B cell (primary cell): ENCODE data around the gene KIF3A. TPM values are rescaled to one million over a fixed set of nuclear protein-coding genes. Genes with fewer than 3 reads are reported as not detected.

Experiments
- ATAC-seq: fragments of 200-7000 bp; cut with Tn5 transposase; one replicate; pipeline ENCODE4 v1.10.0; 2021; ENCODE audit warnings: low read depth, mild to moderate bottlenecking, moderate number of reproducible peaks, moderate library complexity
- CTCF ChIA-PET: fragments of 350-600 bp; sonication (Branson Sonifier 250); formaldehyde crosslinking; loops from one replicate; lab custom pipeline; 2021; ENCODE audit warnings: antibody characterized with exemption, inconsistent platforms; lab: Charles Lee
- POLR2A ChIA-PET: fragments of 350-600 bp; sonication (Branson Sonifier 250); formaldehyde crosslinking; loops from one replicate; lab custom pipeline; 2021; ENCODE audit warnings: antibody characterized with exemption; lab: Charles Lee
- DNase-seq: peaks from one replicate; pipeline ENCODE4 v3.0.0; 2013
- H2AFZ ChIP-seq: 2 replicates; pipeline ENCODE4 v1.6.1; 2012; ENCODE audit warnings: mild to moderate bottlenecking, low read depth, low read length; ENCODE audit not compliant: insufficient read depth, poor library complexity, severe bottlenecking
- H3K27ac ChIP-seq, 2 donors: 1 replicate in 1 of 2; 2 replicates in 1 of 2; pipeline ENCODE4 v1.5.1; 2012 to 2013; ENCODE audit warnings: low read length in 2 of 2, mild to moderate bottlenecking in 2 of 2, moderate library complexity in 1 of 2
- H3K27me3 ChIP-seq, 4 experiments: fragments of 200-600 bp in 1 of 4; sonication (generic) in 1 of 4; replicated peaks in 1 of 4; 1 replicate in 2 of 4; 2 replicates in 2 of 4; pipeline versions ENCODE4 v1.6.1 to v1.7.0; 2013 to 2016; ENCODE audit warnings: low read length in 3 of 4, mild to moderate bottlenecking in 2 of 4, mixed read lengths in 1 of 4, moderate library complexity in 1 of 4; ENCODE audit not compliant: insufficient read depth in 4 of 4, control insufficient read depth in 3 of 4; ENCODE audit errors: control extremely low read depth in 1 of 4
- H3K36me3 ChIP-seq, 2 experiments: replicated peaks in 1 of 2; 1 replicate in 1 of 2; 2 replicates in 1 of 2; pipeline versions ENCODE4 v1.6.1 to v1.7.1; 2013; ENCODE audit warnings: low read length in 1 of 2; ENCODE audit not compliant: insufficient read depth in 2 of 2, control insufficient read depth in 1 of 2; ENCODE audit errors: control extremely low read depth in 1 of 2, extremely low read depth in 1 of 2
- H3K4me1 ChIP-seq, 2 donors: fragments of 200-600 bp in 1 of 2; sonication (generic) in 1 of 2; 1 replicate in 1 of 2; 2 replicates in 1 of 2; pipeline versions ENCODE4 v1.5.1 to v1.6.1; 2013 to 2017; ENCODE audit warnings: low read length in 2 of 2; ENCODE audit not compliant: control insufficient read depth in 2 of 2, insufficient read depth in 2 of 2
- H3K4me2 ChIP-seq: replicated peaks from 2 replicates; pipeline ENCODE3; 2012; ENCODE audit warnings: mild to moderate bottlenecking, low read depth, low read length; ENCODE audit not compliant: poor library complexity, severe bottlenecking
- H3K4me3 ChIP-seq, 5 experiments: fragments of 200-600 bp in 1 of 5; sonication (generic) in 1 of 5; 1 replicate in 3 of 5; 2 replicates in 2 of 5; pipeline versions ENCODE4 v1.5.1 to v1.7.0; 2011 to 2016; ENCODE audit warnings: low read length in 4 of 5, mild to moderate bottlenecking in 4 of 5, low read depth in 2 of 5, control low read depth in 1 of 5, moderate library complexity in 1 of 5; ENCODE audit not compliant: insufficient read depth in 1 of 5; ENCODE audit errors: control extremely low read depth in 1 of 5, extremely low read depth in 1 of 5
- H3K79me2 ChIP-seq: fragments of 200-600 bp; sonication (generic); one replicate; pipeline ENCODE4 v1.6.0; 2016; ENCODE audit warnings: low read length; ENCODE audit not compliant: control insufficient read depth, insufficient read depth
- H3K9ac ChIP-seq: fragments of 200-600 bp; sonication (generic); 2 replicates; pipeline ENCODE4 v1.6.1; 2017; ENCODE audit warnings: mild to moderate bottlenecking, low read length, moderate library complexity
- H3K9me3 ChIP-seq, 3 donors: one replicate each; pipeline versions ENCODE4 v1.6.1 to v1.7.1; 2013; ENCODE audit warnings: low read length in 2 of 3; ENCODE audit not compliant: control insufficient read depth in 2 of 3, insufficient read depth in 1 of 3; ENCODE audit errors: control extremely low read depth in 1 of 3
- H4K20me1 ChIP-seq: 2 replicates; pipeline ENCODE4 v1.6.0; 2012; ENCODE audit warnings: mild to moderate bottlenecking, low read length; ENCODE audit not compliant: insufficient read depth, control insufficient read depth, poor library complexity, severe bottlenecking
- H3K27ac Mint-ChIP-seq: one replicate; pipeline ENCODE4 v1.8.0; 2021; ENCODE audit warnings: mixed read lengths
- H3K27me3 Mint-ChIP-seq: one replicate; pipeline ENCODE4 v1.8.0; 2021; ENCODE audit warnings: mixed read lengths
- H3K4me1 Mint-ChIP-seq: one replicate; pipeline ENCODE4 v1.8.0; 2021; ENCODE audit warnings: mixed read lengths
- H3K4me3 Mint-ChIP-seq: one replicate; pipeline ENCODE4 v1.8.0; 2021; ENCODE audit warnings: mixed read lengths
- H3K9me3 Mint-ChIP-seq: one replicate; pipeline ENCODE4 v1.8.0; 2022; ENCODE audit warnings: mixed read lengths; ENCODE audit not compliant: insufficient read depth
- EZH2 ChIP-seq: IDR thresholded peaks from 2 replicates; pipeline ENCODE4 v1.6.1; 2012; ENCODE audit warnings: borderline replicate concordance, low read depth, mild to moderate bottlenecking, moderate library complexity, low read length; ENCODE audit not compliant: insufficient read depth, poor library complexity, severe bottlenecking
- WGBS: methylation state at CpG from one replicate; pipeline ENCODE4 v1.1.5; 2013; ENCODE audit warnings: missing lambda C conversion rate; ENCODE audit not compliant: insufficient coverage; 5-methylcytosine and 5-hydroxymethylcytosine counted together
- intact Hi-C: fragments of 100-400 bp; cut with micrococcal nuclease; formaldehyde crosslinking; loops from one replicate; pipeline ENCODE4 v1.10.0; 2022
- polyA plus RNA-seq: library from polyadenylated mRNA; depleted of rRNA; stranded (reverse); fragments of >200 nt; gene quantifications from 2 replicates; pipeline ENCODE4 v1.2.3, GENCODE V29; 2012
- total RNA-seq, 2 donors: library from RNA; stranded (reverse); fragments of 120-200 nt in 1 of 2; gene quantifications; 1 replicate in 1 of 2; 2 replicates in 1 of 2; pipeline versions ENCODE4 v1.2.3 to v1.2.4, GENCODE V29; 2013 to 2022
- TF ChIP-seq, protein P1 (sequence below): fragments of 200-600 bp; IDR thresholded peaks from one replicate; pipeline ENCODE4 v1.8.0; 2022; ENCODE audit warnings: antibody characterized with exemption, mild to moderate bottlenecking

Gene KIF3A
- total and polyA plus RNA-seq, 2 donors (not counting 1 experiment from before 2014, with no cell fraction given): 1.3 to 16.0 TPM

DNA sequence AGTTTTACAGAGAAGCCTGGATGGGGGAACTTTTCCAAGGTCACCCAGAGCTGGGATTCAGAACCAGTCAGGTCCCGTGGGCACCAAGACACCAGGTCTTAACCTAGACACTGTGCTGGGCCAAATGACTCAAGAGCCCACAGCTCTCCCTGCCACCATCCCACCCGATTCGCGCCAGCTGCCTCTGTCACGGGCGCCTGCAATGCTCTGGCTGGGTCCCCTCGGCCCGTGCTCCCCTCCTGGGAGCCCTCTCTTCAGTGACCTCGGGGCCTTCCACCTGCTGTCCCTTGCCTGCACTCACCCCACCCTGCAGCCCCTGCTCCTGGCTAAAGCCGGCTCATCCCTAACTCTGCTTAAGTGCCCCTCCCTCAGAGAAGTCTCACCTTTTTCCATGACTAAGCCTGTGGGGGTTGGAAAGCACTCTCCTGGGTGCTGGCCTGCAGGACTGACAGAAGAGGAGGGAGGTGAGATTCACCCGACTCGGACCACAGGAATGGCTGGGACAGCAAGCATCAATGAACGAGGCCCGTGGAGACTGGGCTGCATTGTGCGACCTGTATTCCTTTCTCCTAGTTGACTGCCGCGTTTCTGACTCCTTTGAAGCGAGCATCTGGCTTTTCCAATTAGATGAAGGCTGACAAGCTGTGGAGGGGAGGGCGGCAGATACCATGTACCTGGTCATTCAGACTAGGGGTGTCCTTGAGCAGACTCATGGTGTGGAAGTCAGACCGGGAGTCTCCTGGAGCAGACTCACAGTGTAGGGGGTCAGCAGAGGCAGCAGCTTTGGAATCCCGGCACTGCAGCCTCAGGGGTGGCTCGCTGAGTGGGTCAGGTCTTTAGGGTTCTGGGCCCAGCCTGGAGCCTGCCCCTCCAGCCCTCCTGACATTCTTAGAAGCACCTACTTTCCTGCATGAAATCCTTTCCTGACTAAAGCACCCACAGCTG, 69.3 kb downstream of the KIF3A start:
- H3K4me3 Mint-ChIP-seq: no peak overlapping the region
- Histone ChIP-seq H3K4me2 (no peak overlapping the region), H3K4me3 (no peak overlapping the region), H4K20me1 (no peaks in the 10 kb centered on the region), H3K9me3 (peaks cover 0 to 5% (median 0%) of the 10 kb centered on the region in 3 donors), H3K79me2 (no peaks in the 10 kb centered on the region), H3K36me3 (no peaks in the 10 kb centered on the region), H3K9ac (no peak overlapping the region), H3K27me3 (peaks cover 0 to 3% (median 0%) of the 10 kb centered on the region in 4 experiments), H3K27ac (no peak overlapping the region), H3K4me1 (peaks cover 0 to 6% of the 10 kb centered on the region in 2 donors), H2AFZ (no peak overlapping the region)
- TF ChIP-seq EZH2: no peak
- TF ChIP-seq, protein P1, sequence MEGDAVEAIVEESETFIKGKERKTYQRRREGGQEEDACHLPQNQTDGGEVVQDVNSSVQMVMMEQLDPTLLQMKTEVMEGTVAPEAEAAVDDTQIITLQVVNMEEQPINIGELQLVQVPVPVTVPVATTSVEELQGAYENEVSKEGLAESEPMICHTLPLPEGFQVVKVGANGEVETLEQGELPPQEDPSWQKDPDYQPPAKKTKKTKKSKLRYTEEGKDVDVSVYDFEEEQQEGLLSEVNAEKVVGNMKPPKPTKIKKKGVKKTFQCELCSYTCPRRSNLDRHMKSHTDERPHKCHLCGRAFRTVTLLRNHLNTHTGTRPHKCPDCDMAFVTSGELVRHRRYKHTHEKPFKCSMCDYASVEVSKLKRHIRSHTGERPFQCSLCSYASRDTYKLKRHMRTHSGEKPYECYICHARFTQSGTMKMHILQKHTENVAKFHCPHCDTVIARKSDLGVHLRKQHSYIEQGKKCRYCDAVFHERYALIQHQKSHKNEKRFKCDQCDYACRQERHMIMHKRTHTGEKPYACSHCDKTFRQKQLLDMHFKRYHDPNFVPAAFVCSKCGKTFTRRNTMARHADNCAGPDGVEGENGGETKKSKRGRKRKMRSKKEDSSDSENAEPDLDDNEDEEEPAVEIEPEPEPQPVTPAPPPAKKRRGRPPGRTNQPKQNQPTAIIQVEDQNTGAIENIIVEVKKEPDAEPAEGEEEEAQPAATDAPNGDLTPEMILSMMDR: no peak
- CTCF ChIA-PET: no interaction called here
- H3K27me3 Mint-ChIP-seq: peaks cover 9% of the 10 kb centered on the region
- no peaks in the 10 kb centered on the region for H3K9me3 Mint-ChIP-seq
- no peak overlapping the region for H3K27ac Mint-ChIP-seq
- WGBS: 93% methylated on average over 21 of the region's 22 CpGs
- DNase-seq (no peak), ATAC-seq (no peak)
- POLR2A ChIA-PET: no interaction called here
- peaks cover 12% of the 10 kb centered on the region for H3K4me1 Mint-ChIP-seq
- intact Hi-C loops: no loop called here

DNA sequence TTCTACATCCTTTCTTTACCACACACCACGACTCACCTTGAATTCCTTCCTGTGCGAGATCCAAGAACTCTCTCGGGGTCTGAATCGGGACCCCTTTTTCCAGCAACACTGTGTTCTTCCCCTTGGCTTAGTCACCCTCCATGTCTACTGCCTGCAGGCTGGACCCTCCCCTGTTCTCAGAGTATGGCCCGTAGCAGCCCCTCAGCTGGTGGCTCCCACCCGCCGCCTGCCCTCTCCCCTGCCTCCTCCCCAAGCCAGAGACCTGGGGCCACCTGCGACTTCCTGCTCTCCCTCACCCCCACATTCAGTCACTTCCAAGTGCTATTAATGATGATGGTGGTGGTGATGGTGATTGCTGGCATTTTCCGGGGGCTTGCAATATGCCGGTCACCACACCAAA, 70.0 kb downstream of the KIF3A start:
- 74% methylated on average over 5 of the region's 10 CpGs for WGBS
- H3K9ac ChIP-seq: no peak overlapping the region

More for the DNA sequence above, 70.0 kb downstream of the KIF3A start:
- Histone ChIP-seq H3K27ac (no peak overlapping the region), H4K20me1 (no peaks in the 10 kb centered on the region), H3K79me2 (no peaks in the 10 kb centered on the region), H3K36me3 (no peaks in the 10 kb centered on the region), H3K27me3 (peaks cover 0 to 3% (median 0%) of the 10 kb centered on the region in 4 experiments), H3K4me3 (no peak overlapping the region), H3K4me1 (peaks cover 0 to 10% of the 10 kb centered on the region in 2 donors), H3K4me2 (no peak overlapping the region), H3K9me3 (peaks cover 0 to 5% (median 0%) of the 10 kb centered on the region in 3 donors), H2AFZ (no peak overlapping the region)
- POLR2A ChIA-PET: no interaction called here
- CTCF ChIA-PET: interaction anchor here (1.1 kb wide), 1 partner anchor 17 kb away, joined by 3 read pairs; no protein-coding TSS in a partner anchor
- intact Hi-C loops: no loop called here
- no peak overlapping the region for H3K4me3 Mint-ChIP-seq
- no peaks in the 10 kb centered on the region for H3K9me3 Mint-ChIP-seq
- DNase-seq (no peak), ATAC-seq (no peak)
- peaks cover 9% of the 10 kb centered on the region for H3K27me3 Mint-ChIP-seq
- TF ChIP-seq, protein P1: no peak
- no peak for TF ChIP-seq EZH2
- peaks cover 17% of the 10 kb centered on the region for H3K4me1 Mint-ChIP-seq
- no peak overlapping the region for H3K27ac Mint-ChIP-seq
